DMS79 treated with DMSO at 0.1 percent for 48 hours (cell line): Measurements from ENCODE around the gene PCSK7.
"Not testable (repeated sequence)": the region's sequence is repeated elsewhere in the genome, so short reads cannot be mapped to it uniquely, and the experiment has no call there.

Experiments
- DNase-seq: peaks from one replicate; lab custom pipeline; 2025; lab: John Stamatoyannopoulos, UW

Gene PCSK7

GRCh38 chr11:117197516-117198456 lies 34.1 kb downstream of the PCSK7 start:
- no peak for DNase-seq

- DNase-seq: no peak
Measured at GRCh38 chr11:117197006-117197405, 34.9 kb downstream of the PCSK7 start.

- DNase-seq: no peak
Measured at GRCh38 chr11:117195761-117196160, 36.1 kb downstream of the PCSK7 start.

- DNase-seq: no peak
Measured at GRCh38 chr11:117195258-117195657, 36.6 kb downstream of the PCSK7 start.

GRCh38 chr11:117194267-117194666 lies 37.6 kb downstream of the PCSK7 start:
- DNase-seq: peak; percentile 10

- DNase-seq: no peak
Measured at GRCh38 chr11:117193130-117194020, 38.5 kb downstream of the PCSK7 start.

GRCh38 chr11:117192401-117192875 lies 39.4 kb downstream of the PCSK7 start:
- no peak for DNase-seq

- no peak for DNase-seq
Measured at GRCh38 chr11:117191680-117192400, 40.0 kb downstream of the PCSK7 start.

- no peak for DNase-seq
Measured at GRCh38 chr11:117189941-117190544, 41.8 kb downstream of the PCSK7 start.

- DNase-seq: no peak
Measured at GRCh38 chr11:117189191-117189940, 42.5 kb downstream of the PCSK7 start.

- no peak for DNase-seq
Measured at GRCh38 chr11:117188620-117189081, 43.2 kb downstream of the PCSK7 start.

- DNase-seq: no peak
Measured at GRCh38 chr11:117187799-117188481, 43.9 kb downstream of the PCSK7 start.

- no peak for DNase-seq
Measured at GRCh38 chr11:117187428-117187798, 44.5 kb downstream of the PCSK7 start.

- DNase-seq: no peak
Measured at GRCh38 chr11:117187007-117187406, 44.9 kb downstream of the PCSK7 start.

- no peak for DNase-seq
Measured at GRCh38 chr11:117186431-117186761, 45.5 kb downstream of the PCSK7 start.

- DNase-seq: no peak
Measured at GRCh38 chr11:117185736-117186430, 46.0 kb downstream of the PCSK7 start.

GRCh38 chr11:117183724-117184349 lies 48.0 kb downstream of the PCSK7 start:
- no peak for DNase-seq

- DNase-seq: not testable (repeated sequence)
Measured at GRCh38 chr11:117183178-117183577, 48.7 kb downstream of the PCSK7 start.

- no peak for DNase-seq
Measured at GRCh38 chr11:117182551-117182935, 49.3 kb downstream of the PCSK7 start.
